Fibroblast of gingiva (primary cell): ENCODE measurements around the gene SKI.

Experiments used
- DNase-seq: peaks from one replicate; pipeline ENCODE4 v3.0.0-alpha.2; 2011; ENCODE audit warnings: low read depth

SKI gene

DNA sequence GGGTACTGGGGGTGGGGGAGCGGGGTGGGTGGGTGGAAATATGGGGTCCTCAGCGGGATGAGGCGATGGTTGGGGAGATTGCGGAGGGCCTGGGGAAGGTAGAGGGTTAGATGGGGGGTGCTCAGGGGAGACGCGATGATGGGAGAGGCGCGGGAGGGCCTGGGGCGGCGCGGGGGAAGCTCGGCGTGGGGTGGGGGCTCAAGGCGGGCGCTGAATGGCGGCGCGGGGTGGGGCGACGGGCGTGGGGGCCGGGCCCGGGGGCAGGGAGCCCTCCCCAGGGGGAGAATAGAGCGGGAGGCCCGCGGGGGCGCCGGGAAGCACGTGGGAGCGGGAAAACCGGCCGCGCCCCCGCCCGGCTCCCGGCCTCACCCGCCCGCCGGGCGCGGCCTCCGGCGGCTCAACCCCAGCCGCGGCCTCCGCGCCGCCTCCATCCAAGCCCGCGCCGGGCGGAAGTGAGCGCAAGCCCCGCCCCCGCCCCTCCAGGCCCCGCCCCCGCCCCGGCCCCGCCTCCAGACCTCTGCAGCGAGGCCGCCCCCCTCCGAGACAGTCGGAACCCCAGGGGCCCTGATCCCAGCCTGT, 33.7 kb upstream of the SKI start, which contains the start of gene FAAP20:
Gene FAAP20, minus strand, starts transcription at position 454 of the 579 bp plus-strand sequence. Its CDS starts 23 bp downstream, at position 431.
- peak; percentile 56 for DNase-seq

DNA sequence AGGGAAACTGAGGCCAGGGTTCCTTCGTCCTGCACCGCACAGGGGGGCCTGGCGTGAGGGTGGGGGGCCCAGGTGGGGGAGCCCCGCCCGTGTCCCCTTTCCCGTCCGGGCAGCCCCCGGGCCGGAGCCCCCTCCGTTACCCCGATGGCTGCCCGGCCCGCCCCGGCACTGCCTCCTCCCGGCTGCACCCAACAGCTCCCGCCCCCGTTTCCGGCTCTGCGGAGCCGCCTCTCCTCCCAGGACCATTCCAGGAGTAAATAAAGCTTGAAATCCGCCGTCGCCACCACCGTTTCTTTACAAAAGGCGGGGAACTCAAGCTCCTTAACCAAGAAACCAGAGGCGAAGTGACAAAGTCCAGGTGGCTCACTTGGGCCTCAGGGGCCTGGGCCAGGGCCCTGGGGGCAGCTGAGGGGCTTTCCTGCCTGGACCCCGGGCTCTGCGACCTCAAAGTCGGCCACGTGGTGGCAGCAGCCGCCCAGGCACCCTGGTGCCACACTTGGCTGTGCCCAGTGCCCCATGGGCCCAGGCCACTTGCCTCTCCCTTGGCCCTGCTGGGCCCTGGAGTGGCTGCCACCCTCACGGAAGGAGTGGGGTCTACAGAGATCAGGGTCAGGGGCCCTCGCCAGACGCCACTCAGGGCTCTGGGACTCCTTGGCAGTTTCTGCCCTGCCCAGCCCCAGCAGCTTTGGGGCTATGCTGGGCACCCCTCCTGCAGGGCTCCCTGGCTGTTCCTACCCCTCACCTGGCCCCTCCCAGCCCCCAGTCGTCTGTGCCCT, 33.0 kb upstream of the SKI start:
- peak; percentile 84 for DNase-seq

DNA sequence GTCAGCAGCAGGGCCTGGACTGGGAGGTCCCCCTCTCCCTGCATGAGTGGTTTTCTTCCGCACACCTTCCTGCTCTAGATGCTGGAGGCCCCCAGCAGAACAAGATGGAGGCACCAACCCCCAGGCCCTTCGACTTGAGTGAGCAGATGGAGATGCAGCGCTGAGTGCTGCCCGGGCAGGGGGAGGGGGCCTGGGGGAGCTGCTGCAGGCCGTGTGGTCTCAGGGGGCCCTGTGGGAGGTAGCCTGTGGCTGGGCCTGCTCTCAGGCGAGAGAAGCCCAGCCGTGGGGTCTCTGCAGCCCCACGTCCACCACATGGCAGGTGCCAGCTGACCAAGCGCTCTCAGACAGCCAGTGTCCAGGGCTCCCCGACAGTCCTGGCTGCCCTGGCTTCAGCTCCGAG, 32.3 kb upstream of the SKI start:
- DNase-seq = no peak

GRCh38 chr1:2196901-2197638, 31.0 kb upstream of the SKI start:
- no peak for DNase-seq

GRCh38 chr1:2197707-2198165, 30.4 kb upstream of the SKI start:
- no peak for DNase-seq

DNA sequence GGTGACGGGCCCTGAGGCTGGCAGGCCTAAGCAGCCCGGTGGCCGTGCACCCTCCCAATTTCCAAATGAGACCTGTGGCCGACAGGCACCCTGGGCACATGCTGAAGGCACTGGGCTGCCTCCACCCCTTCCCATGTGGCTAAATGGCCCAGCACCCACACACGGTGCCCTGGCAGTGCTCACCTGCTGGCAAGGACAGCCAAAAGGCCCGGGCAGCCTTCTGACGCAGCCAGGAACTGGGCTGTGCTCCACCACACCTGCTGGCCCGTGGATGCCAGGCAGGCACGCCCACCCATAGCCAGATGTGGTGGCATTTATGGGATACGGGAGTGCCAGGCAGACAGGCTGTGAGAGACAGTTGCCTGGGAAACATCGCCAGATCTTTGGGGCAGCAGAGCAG, 29.5 kb upstream of the SKI start:
- no peak for DNase-seq

- peak; percentile 87 for DNase-seq
Measured at GRCh38 chr1:2199042-2199810, 28.9 kb upstream of the SKI start.

GRCh38 chr1:2200308-2200943, 27.7 kb upstream of the SKI start:
- DNase-seq = no peak

DNA sequence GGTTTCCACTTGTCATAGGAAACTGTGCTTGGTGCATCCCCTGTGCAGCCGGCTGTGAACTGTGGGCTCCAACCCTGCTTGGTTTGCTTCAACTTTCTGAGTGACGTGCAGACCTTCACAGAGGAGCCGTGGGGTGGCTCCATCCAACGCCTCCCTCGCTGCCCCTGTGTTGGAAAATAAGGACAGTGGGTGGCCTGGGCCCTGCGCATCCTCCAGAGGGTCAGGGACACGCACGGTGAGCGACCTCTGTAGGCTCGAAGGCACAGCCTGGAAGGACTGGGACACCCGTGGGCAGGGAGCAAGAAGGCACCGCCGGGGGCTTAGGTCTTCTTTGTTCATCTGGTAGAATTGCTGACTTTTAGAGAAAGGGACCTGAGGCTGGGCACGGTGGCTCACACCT, 27.1 kb upstream of the SKI start:
- DNase-seq = no peak

DNA sequence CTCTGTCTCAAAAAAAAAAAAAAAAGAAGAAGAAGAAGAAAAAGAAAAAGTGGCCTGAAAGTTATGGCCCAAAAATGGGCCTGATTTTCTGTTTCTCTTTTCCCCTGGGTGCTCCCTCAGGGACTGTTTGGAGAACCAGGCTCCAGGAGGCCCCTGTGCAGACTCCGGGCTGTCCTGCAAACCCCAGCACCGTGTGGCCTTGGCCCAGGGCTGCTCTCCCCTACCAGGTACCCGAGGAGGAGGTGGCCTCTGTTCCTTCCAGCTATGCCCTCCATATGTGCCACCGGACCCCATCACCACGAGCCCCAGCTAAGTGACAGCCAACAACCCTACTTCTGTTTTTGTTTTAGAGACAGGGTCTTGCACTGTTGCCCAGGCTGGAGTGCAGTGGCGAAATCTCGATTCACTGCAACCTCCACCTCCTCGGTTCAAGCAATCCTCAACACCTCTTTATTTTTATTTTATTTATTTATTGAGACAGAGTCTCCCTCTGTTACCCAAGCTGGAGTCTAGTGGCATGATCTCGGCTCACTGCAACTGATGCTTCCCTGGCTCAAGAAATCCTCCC, 26.0 kb upstream of the SKI start:
- no peak for DNase-seq

GRCh38 chr1:2202843-2203601, 25.1 kb upstream of the SKI start:
- no peak for DNase-seq

GRCh38 chr1:2203671-2204414, 24.3 kb upstream of the SKI start:
- DNase-seq = no peak

GRCh38 chr1:2204415-2205190, 23.5 kb upstream of the SKI start:
- peak; percentile 73 for DNase-seq

DNA sequence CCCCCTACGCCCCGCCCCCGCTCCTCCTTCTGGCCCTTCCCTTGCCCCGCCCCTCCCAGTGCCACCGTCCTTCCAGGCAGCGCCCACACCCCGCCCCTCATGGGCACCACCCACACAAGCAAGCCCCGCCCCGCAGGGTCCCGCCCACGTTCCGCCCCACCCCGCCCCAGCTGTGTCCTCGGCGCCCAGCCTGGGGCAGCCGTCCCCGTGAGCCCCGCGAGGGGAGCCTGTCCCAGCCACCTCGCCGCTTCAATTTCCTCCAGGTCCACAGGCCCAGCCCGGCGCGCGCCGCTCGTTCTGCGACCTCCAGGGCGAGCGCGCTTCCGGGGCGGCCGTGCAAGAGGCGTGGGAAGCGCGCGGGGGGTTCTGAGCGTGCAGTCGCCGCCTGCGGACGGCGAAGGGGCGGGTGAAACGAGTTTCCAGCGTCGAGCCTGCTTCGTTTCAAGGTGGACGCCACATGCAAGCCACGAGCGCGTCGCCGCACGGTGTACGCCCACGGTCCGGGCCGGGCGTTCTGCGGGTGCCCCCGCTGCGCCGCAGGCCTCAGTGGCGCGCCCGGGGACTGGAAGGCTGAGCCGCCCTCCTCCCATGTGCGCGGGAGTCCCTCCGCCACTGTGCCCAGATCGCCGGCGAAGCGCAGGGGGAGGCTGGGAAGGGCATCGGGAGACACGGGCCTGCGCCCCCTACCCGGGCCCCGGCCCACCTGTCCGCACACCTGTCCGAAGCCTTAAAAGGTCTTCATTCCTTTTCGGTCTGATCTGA, 22.7 kb upstream of the SKI start:
- peak; percentile 94 for DNase-seq

- peak; percentile 22 for DNase-seq
Measured at GRCh38 chr1:2206813-2207487, 21.2 kb upstream of the SKI start.

GRCh38 chr1:2208309-2209239, 19.5 kb upstream of the SKI start:
- peak; percentile 98 for DNase-seq
